GM19351 (cell line): ENCODE results near the gene CFI.

Experiments used
- ATAC-seq: cut with Tn5 transposase; IDR thresholded peaks from one replicate; pipeline ENCODE4 v1.9.1; 2021; ENCODE audit warnings: mild to moderate bottlenecking, moderate library complexity; ENCODE audit not compliant: unreplicated experiment

Gene CFI

GRCh38 chr4:109691411-109691920 is 110.3 kb downstream of the CFI start:
- peak; percentile 9 for ATAC-seq
